H9 (cell line): ENCODE data around the gene SCAF11. TPM values are rescaled to one million over a fixed set of nuclear protein-coding genes. Genes with fewer than 3 reads are reported as not detected.

Experiments used
- DNase-seq: peaks from one replicate; pipeline ENCODE4 v3.0.0-alpha.2; 2017
- H2AFZ ChIP-seq: one replicate; pipeline ENCODE4 v1.6.1; 2013; ENCODE audit warnings: mild to moderate bottlenecking, low read length, control low read depth, moderate library complexity
- H2AK5ac ChIP-seq: 2 replicates; pipeline ENCODE4 v1.6.1; 2013; ENCODE audit warnings: low read length, control low read depth, mixed read lengths; ENCODE audit not compliant: insufficient read length
- H2BK120ac ChIP-seq: one replicate; pipeline ENCODE4 v1.6.1; 2013; ENCODE audit warnings: low read depth, mild to moderate bottlenecking, low read length, control low read depth, inconsistent platforms; ENCODE audit not compliant: poor library complexity, severe bottlenecking
- H2BK12ac ChIP-seq: 2 replicates; pipeline ENCODE4 v1.6.1; 2013; ENCODE audit warnings: low read length, control low read depth, mixed read lengths, low read depth; ENCODE audit not compliant: insufficient read length
- H2BK15ac ChIP-seq: 2 replicates; pipeline ENCODE4 v1.6.1; 2013; ENCODE audit warnings: low read depth, low read length, control low read depth
- H2BK20ac ChIP-seq: one replicate; pipeline ENCODE4 v1.6.1; 2013; ENCODE audit warnings: low read depth, mild to moderate bottlenecking, low read length, control low read depth, inconsistent platforms; ENCODE audit not compliant: poor library complexity, severe bottlenecking
- H2BK5ac ChIP-seq: 2 replicates; pipeline ENCODE4 v1.6.1; 2013; ENCODE audit warnings: low read length, control low read depth, mixed read lengths; ENCODE audit not compliant: insufficient read length
- H3K14ac ChIP-seq: 2 replicates; pipeline ENCODE4 v1.6.1; 2013; ENCODE audit warnings: low read length, control low read depth; ENCODE audit not compliant: insufficient read depth
- H3K18ac ChIP-seq: 2 replicates; pipeline ENCODE4 v1.6.1; 2013; ENCODE audit warnings: low read depth, mild to moderate bottlenecking, mixed read lengths, low read length, control low read depth; ENCODE audit not compliant: insufficient read length
- H3K23ac ChIP-seq: 2 replicates; pipeline ENCODE4 v1.6.1; 2013; ENCODE audit warnings: low read length, control low read depth, mixed read lengths, low read depth; ENCODE audit not compliant: insufficient read length
- H3K23me2 ChIP-seq: 2 replicates; pipeline ENCODE4 v1.6.1; 2013; ENCODE audit warnings: low read depth, mild to moderate bottlenecking, mixed read lengths, low read length, control low read depth; ENCODE audit not compliant: insufficient read length, poor library complexity, severe bottlenecking
- H3K27ac ChIP-seq: 2 replicates; pipeline ENCODE4 v1.5.1; 2013; ENCODE audit warnings: low read length, control low read depth, mixed read lengths, low read depth; ENCODE audit not compliant: insufficient read length
- H3K27me3 ChIP-seq: 2 replicates; pipeline ENCODE4 v1.6.1; 2013; ENCODE audit warnings: low read length, control low read depth, inconsistent platforms; ENCODE audit not compliant: insufficient read depth
- H3K4ac ChIP-seq: 2 replicates; pipeline ENCODE4 v1.6.1; 2013; ENCODE audit warnings: low read depth, mild to moderate bottlenecking, control low read depth, inconsistent platforms, low read length, moderate library complexity
- H3K4me1 ChIP-seq: 2 replicates; pipeline ENCODE4 v1.6.1; 2013; ENCODE audit warnings: low read length, control low read depth, inconsistent platforms; ENCODE audit not compliant: insufficient read depth
- H3K4me2 ChIP-seq: 2 replicates; pipeline ENCODE4 v1.6.1; 2013; ENCODE audit warnings: low read length, control low read depth, mixed read lengths; ENCODE audit not compliant: insufficient read length, insufficient read depth
- H3K56ac ChIP-seq: 2 replicates; pipeline ENCODE4 v1.6.1; 2013; ENCODE audit warnings: low read depth, mild to moderate bottlenecking, mixed read lengths, low read length, control low read depth; ENCODE audit not compliant: insufficient read length
- H3K79me1 ChIP-seq: 2 replicates; pipeline ENCODE4 v1.6.1; 2013; ENCODE audit warnings: low read depth, mild to moderate bottlenecking, moderate library complexity, low read length, control low read depth, inconsistent platforms; ENCODE audit not compliant: insufficient read depth, poor library complexity, severe bottlenecking
- H3K79me2 ChIP-seq: 2 replicates; pipeline ENCODE4 v1.6.1; 2013; ENCODE audit warnings: low read length, control low read depth, inconsistent platforms; ENCODE audit not compliant: insufficient read depth
- H3K9ac ChIP-seq: 2 replicates; pipeline ENCODE4 v1.6.1; 2013; ENCODE audit warnings: low read length, control low read depth, mixed read lengths; ENCODE audit not compliant: insufficient read length; ENCODE audit errors: extremely low read depth
- H3K9me3 ChIP-seq: one replicate; pipeline ENCODE4 v1.6.1; 2013; ENCODE audit warnings: low read depth, low read length, inconsistent platforms; ENCODE audit not compliant: control insufficient read depth
- H3T11ph ChIP-seq: one replicate; pipeline ENCODE4 v1.6.1; 2013; ENCODE audit warnings: mild to moderate bottlenecking, low read length, control low read depth, inconsistent platforms
- H4K20me1 ChIP-seq: one replicate; pipeline ENCODE4 v1.6.1; 2013; ENCODE audit not compliant: control insufficient read depth, insufficient read length, insufficient read depth
- H4K5ac ChIP-seq: 2 replicates; pipeline ENCODE4 v1.6.1; 2013; ENCODE audit warnings: low read depth, mild to moderate bottlenecking, mixed read lengths, low read length, control low read depth; ENCODE audit not compliant: insufficient read length
- H4K8ac ChIP-seq: replicated peaks from 2 replicates; pipeline ENCODE4 v1.6.1; 2013; ENCODE audit warnings: low read length, control low read depth, mixed read lengths, low read depth; ENCODE audit not compliant: insufficient read length
- H4K91ac ChIP-seq: 2 replicates; pipeline ENCODE4 v1.6.1; 2013; ENCODE audit warnings: low read depth, mild to moderate bottlenecking, moderate library complexity, mixed read lengths, low read length, control low read depth; ENCODE audit not compliant: insufficient read length
- H3K27ac Mint-ChIP-seq, 3 experiments: 2 replicates in 2 of 3; 3 replicates in 1 of 3; pipeline ENCODE4 v1.8.0; 2020 to 2021; ENCODE audit warnings: mixed read lengths in 3 of 3, mild to moderate bottlenecking in 1 of 3, moderate library complexity in 1 of 3
- H3K27me3 Mint-ChIP-seq: 2 replicates; pipeline ENCODE4 v1.8.0; 2021; ENCODE audit warnings: low read depth, mild to moderate bottlenecking, moderate library complexity, mixed read lengths
- H3K36me3 Mint-ChIP-seq, 3 experiments: 2 replicates in 2 of 3; 3 replicates in 1 of 3; pipeline ENCODE4 v1.8.0; 2020 to 2021; ENCODE audit warnings: low read depth in 3 of 3, mixed read lengths in 3 of 3; ENCODE audit not compliant: insufficient read depth in 1 of 3
- H3K4me1 Mint-ChIP-seq, 2 experiments: 2 replicates each; pipeline ENCODE4 v1.8.0; 2020; ENCODE audit warnings: mixed read lengths in 2 of 2
- H3K4me3 Mint-ChIP-seq, 2 experiments: 2 replicates in 1 of 2; 3 replicates in 1 of 2; pipeline ENCODE4 v1.8.0; 2020 to 2021; ENCODE audit warnings: mild to moderate bottlenecking in 2 of 2, mixed read lengths in 2 of 2, moderate library complexity in 1 of 2
- H3K9me3 Mint-ChIP-seq, 2 experiments: 2 replicates in 1 of 2; 3 replicates in 1 of 2; pipeline ENCODE4 v1.8.0; 2020; ENCODE audit warnings: mild to moderate bottlenecking in 2 of 2, mixed read lengths in 2 of 2, moderate library complexity in 1 of 2
- CTCF ChIP-seq: fragments of 200-600 bp; sonication (generic); conservative IDR thresholded peaks from 3 replicates; pipeline ENCODE4 v1.8.0; 2021; ENCODE audit warnings: antibody characterized with exemption, mild to moderate bottlenecking
- WGBS: extraction: QIAGEN DNeasy Blood & Tissue Kit; methylation state at CpG from one replicate; pipeline ENCODE4 v1.1.7; 2013; ENCODE audit warnings: missing lambda C conversion rate, low lambda C conversion rate, mixed read lengths; ENCODE audit not compliant: insufficient read length; ENCODE audit errors: extremely low coverage; 5-methylcytosine and 5-hydroxymethylcytosine counted together
- total RNA-seq: library from RNA; stranded (reverse); gene quantifications from 2 replicates; pipeline ENCODE4 v1.2.1, GENCODE V29; 2021

SCAF11 gene
- total RNA-seq, 1 experiment from 2014 or later: 90.8 TPM

DNA sequence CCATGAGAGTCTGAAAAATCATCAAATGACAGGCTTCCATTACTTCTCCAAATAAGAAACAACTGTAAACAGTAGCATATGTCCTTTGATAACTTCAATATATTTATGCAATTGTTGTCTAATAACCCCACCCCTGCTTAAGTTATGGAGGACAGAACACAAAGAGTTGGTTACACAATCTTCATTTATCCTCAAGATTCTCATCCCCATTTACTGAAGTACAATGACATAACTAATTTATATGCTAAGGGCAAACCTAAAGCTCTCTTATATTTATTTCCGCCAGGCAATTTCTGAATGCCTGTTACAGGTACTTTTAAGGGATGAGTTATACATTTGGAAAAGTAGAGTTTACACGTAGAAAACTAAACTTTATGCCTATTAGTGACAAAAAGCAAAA lies 12.3 kb downstream of the SCAF11 start:
- H3K4me3 Mint-ChIP-seq: no peak overlapping the region
- Histone ChIP-seq H4K91ac (no peak overlapping the region), H3K27me3 (no peaks in the 10 kb centered on the region), H2AK5ac (no peak overlapping the region), H2BK20ac (no peak overlapping the region), H2AFZ (no peak overlapping the region), H3K4me1 (peaks cover 2% of the 10 kb centered on the region), H3K27ac (no peak overlapping the region), H3K56ac (no peak overlapping the region), H3T11ph (no peak overlapping the region), H2BK5ac (no peak overlapping the region), H3K18ac (no peak overlapping the region), H4K20me1 (no peaks in the 10 kb centered on the region), H2BK12ac (no peak overlapping the region), H3K4me2 (no peak overlapping the region), H3K14ac (no peak overlapping the region), H3K79me2 (peaks cover 7% of the 10 kb centered on the region; the same call in 1 of the 2 replicates), H3K79me1 (peaks cover 3% of the 10 kb centered on the region), H3K4ac (no peak overlapping the region), H4K5ac (no peak overlapping the region), H2BK120ac (no peak overlapping the region), H3K9ac (no peak overlapping the region), H2BK15ac (no peak overlapping the region), H4K8ac (no peak overlapping the region), H3K23me2 (no peaks in the 10 kb centered on the region), H3K23ac (no peak overlapping the region), H3K9me3 (no peaks in the 10 kb centered on the region)
- no peak for DNase-seq
- H3K27ac Mint-ChIP-seq: no peak overlapping the region
- peaks cover 18 to 24% of the 10 kb centered on the region in 2 experiments for H3K4me1 Mint-ChIP-seq
- H3K36me3 Mint-ChIP-seq: peaks cover 4 to 6% (median 4%) of the 10 kb centered on the region in 3 experiments; a peak in 3 of 7 replicates
- no peaks in the 10 kb centered on the region for H3K9me3 Mint-ChIP-seq
- WGBS: no CpG with 5 or more reads among the region's 2 CpGs
- H3K27me3 Mint-ChIP-seq: no peaks in the 10 kb centered on the region
- TF ChIP-seq CTCF: no peak
